ENCODE measurements around the gene ADGRL1. TPM values are rescaled to one million over a fixed set of nuclear protein-coding genes. Genes with fewer than 3 reads are reported as not detected.
"Not testable (repeated sequence)": the region's sequence is repeated elsewhere in the genome, so short reads cannot be mapped to it uniquely, and the experiment has no call there.

The ADGRL1 gene
- total RNA-seq, 4 donors from 2014 or later = 18.5 to 56.3 (median 46.2) TPM

DNA sequence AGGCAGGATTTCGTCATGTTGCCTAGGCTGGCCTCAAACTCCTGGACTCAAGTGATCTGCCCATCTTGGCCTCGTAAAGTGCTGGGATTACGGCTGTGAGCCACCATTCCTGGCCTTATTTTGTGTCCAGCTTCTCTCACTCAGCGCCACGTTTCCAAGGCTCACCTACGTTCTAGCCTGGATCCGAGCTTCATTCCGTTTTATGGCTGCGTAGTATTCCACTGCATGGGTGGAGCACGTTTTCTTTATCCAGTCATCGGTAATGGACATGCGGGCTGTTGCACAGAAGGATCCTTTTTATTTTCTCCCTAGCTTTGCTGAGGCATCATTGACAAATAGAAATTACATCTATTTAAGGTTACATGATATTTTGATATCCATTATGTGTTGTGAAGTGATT, 16.6 kb downstream of the ADGRL1 start:
- intact Hi-C loops (cut with DNase I) = no loop called here

DNA sequence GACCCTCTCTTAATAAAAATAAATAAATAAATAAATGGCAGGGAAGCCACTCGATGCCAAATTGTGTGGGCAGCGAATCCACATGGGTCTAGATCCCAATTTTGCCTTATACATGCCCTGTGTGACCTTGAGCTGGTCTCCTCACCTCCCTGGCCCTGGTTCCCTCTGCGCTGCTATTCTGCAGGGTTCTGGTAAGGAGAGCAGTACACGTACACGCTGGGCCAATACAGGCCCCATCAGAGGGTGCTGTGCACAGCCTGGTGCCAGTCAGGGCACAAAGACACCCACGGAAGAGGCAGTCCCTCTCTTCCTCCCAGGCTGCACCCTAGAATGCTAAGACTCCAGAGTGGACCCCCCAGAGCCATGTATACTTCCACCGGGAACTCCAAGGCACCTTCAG, 17.9 kb downstream of the ADGRL1 start:
- H3K9me3 ChIP-seq; intact Hi-C loops (cut with DNase I); H3K27me3 ChIP-seq; H3K4me3 ChIP-seq (replicated peaks in 1 of 3); H3K36me3 ChIP-seq; H3K4me1 ChIP-seq; DNase-seq; H3K27ac ChIP-seq: not testable (repeated sequence)
- 90 to 97% methylated on average over 7 of the region's 7 CpGs for WGBS, 2 donors

More for the DNA sequence above, 16.6 kb downstream of the ADGRL1 start:
- no peaks in the 10 kb centered on the region for H3K27me3 ChIP-seq
- H3K4me1 ChIP-seq = no peaks in the 10 kb centered on the region
- 98% methylated on average over 12 of the region's 12 CpGs for WGBS, 2 donors
- H3K4me3 ChIP-seq (replicated peaks in 1 of 3) = no peak overlapping the region
- DNase-seq = no peak
- no peak overlapping the region for H3K27ac ChIP-seq
- no peaks in the 10 kb centered on the region for H3K9me3 ChIP-seq
- no peaks in the 10 kb centered on the region for H3K36me3 ChIP-seq
- TF ChIP-seq, protein P1, sequence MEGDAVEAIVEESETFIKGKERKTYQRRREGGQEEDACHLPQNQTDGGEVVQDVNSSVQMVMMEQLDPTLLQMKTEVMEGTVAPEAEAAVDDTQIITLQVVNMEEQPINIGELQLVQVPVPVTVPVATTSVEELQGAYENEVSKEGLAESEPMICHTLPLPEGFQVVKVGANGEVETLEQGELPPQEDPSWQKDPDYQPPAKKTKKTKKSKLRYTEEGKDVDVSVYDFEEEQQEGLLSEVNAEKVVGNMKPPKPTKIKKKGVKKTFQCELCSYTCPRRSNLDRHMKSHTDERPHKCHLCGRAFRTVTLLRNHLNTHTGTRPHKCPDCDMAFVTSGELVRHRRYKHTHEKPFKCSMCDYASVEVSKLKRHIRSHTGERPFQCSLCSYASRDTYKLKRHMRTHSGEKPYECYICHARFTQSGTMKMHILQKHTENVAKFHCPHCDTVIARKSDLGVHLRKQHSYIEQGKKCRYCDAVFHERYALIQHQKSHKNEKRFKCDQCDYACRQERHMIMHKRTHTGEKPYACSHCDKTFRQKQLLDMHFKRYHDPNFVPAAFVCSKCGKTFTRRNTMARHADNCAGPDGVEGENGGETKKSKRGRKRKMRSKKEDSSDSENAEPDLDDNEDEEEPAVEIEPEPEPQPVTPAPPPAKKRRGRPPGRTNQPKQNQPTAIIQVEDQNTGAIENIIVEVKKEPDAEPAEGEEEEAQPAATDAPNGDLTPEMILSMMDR (IDR thresholded peaks at IDR 0.05) = no peak
- no peak for TF ChIP-seq POLR2A (IDR thresholded peaks at IDR 0.05)

DNA sequence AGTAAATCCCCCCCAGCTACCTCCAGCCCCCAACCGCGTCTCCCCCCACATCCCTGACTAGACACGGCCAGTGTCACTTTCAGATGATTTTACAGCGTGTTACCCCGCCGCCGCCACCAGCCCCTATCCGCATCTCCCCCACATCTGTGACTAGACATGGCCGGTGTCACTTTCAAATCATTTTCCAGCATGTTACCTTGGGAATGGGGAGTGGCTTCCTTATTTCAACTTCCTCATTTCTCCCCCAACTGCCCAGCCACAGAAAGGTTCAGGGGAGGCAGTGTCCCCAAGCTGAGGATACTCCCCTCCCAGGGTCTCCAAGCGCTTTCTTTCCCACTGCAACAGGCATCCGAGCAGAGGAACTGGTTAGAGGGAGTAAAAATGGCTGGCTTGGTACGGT, 18.4 kb downstream of the ADGRL1 start:
- no peak for DNase-seq
- Histone ChIP-seq H3K27me3 (no peaks in the 10 kb centered on the region), H3K9me3 (no peaks in the 10 kb centered on the region), H3K4me1 (no peaks in the 10 kb centered on the region), H3K36me3 (no peaks in the 10 kb centered on the region), H3K27ac (no peak overlapping the region), H3K4me3 (replicated peaks in 1 of 3) (no peak overlapping the region)
- intact Hi-C loops (cut with DNase I) = no loop called here
- WGBS, 2 donors = 86 to 90% methylated on average over 12 of the region's 12 CpGs
- TF ChIP-seq POLR2A (IDR thresholded peaks at IDR 0.05) = no peak
- TF ChIP-seq, protein P1 (IDR thresholded peaks at IDR 0.05) = no peak

DNA sequence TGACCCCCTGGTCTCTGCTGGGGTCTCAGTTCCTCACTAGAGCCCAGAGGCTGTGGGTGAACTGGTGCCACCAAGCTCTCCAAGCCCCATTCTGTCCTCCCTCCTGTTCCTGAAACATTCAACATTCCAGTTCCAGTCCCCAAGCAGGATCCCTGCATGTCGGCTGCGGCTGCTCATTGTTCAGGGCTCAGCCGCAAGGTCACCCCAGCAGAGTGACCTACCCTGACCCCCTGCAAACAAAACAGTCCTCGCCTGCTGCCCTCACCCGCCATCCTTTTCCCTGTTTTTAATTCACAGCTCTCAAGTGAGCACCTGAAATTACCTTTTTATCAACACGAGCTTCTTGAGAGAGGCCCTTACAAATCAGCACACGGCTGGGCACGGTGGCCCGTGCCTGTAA, 19.3 kb downstream of the ADGRL1 start:
- H3K27ac ChIP-seq; H3K4me3 ChIP-seq (replicated peaks in 1 of 3); H3K9me3 ChIP-seq; H3K4me1 ChIP-seq; DNase-seq; intact Hi-C loops (cut with DNase I); H3K36me3 ChIP-seq; H3K27me3 ChIP-seq: not testable (repeated sequence)
- WGBS, 2 donors = 55 to 71% methylated on average over 9 of the region's 9 CpGs

DNA sequence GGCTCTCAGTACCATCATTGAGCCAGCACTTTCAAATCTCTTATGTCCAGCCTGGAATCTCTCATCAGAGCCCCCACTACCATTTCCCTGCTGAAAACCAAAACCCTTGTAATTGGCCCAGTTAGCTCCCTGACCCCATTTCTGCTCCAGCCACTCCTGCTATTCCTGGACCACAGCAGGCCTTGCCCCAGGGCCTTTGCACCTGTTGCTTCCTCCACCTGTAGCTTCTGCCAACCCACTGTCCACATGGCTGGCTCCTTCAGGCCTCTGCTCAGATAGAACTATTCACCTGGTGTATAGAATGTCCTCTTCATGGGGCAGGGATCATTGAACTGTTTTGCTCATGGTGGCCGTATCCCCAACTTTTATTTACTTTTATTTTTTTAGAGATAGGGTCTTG, 20.3 kb downstream of the ADGRL1 start:
- H3K4me1 ChIP-seq; DNase-seq; intact Hi-C loops (cut with DNase I); H3K4me3 ChIP-seq (replicated peaks in 1 of 3); H3K9me3 ChIP-seq; H3K27me3 ChIP-seq; H3K27ac ChIP-seq; H3K36me3 ChIP-seq: not testable (repeated sequence)
- 98 to 100% methylated on average over 1 of the region's 1 CpG for WGBS, 2 donors

DNA sequence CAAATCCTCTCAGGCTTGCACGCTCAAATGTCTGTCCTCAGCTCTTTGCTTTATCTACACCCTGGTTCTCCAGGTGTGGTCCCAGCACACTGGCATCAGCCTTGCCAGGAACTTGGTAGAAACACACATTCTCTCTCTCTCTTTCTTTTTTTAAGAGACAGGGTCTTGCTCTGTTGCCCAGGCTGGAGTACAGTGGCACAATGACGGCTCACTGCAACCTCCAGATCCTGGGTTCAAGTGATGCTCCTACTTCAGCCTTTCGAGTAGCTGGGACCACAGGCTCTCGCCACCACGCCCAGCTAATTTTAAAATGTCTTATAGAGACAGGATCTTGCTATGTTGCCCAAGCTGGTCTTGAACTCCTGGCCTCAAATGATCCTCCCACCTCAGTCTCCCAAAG, 20.8 kb downstream of the ADGRL1 start:
- TF ChIP-seq, protein P1 (IDR thresholded peaks at IDR 0.05) = no peak
- no peak for TF ChIP-seq POLR2A (IDR thresholded peaks at IDR 0.05)
- Histone ChIP-seq H3K4me1 (no peaks in the 10 kb centered on the region), H3K27ac (no peak overlapping the region), H3K4me3 (replicated peaks in 1 of 3) (no peak overlapping the region), H3K9me3 (no peaks in the 10 kb centered on the region), H3K36me3 (no peaks in the 10 kb centered on the region), H3K27me3 (no peaks in the 10 kb centered on the region)
- intact Hi-C loops (cut with DNase I) = no loop called here
- WGBS, 2 donors = 97 to 99% methylated on average over 5 of the region's 5 CpGs
- DNase-seq = no peak

DNA sequence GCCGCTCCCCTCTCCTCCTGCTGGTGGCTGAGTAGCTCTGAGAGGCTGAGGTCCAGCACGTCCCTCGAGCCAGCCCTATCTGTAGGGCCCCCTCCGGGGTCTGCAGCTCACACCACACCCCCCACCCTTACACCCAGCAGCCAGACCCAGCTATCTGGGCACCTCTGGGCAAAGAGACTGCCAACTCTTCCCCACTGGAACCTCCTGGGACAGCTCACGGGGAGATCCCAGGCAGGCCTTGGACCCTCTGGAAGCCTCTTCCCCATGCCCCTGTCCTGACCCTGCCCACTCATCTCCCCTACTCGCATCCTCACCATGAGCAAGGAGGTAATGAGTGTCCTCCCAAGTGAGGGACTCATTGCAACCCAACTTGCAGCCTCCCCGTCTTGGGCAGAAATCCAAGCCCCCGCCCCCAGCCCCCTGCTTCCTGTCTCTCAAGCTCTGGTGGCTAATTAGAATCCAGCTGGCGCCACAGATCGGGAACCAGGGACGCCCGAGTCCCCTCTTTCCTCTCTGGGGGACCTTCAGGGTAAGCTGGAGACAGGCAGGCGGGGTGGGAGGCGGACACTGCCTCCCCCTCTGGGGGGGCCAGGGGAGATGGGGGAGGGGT, 22.1 kb downstream of the ADGRL1 start:
- Histone ChIP-seq H3K36me3 (no peaks in the 10 kb centered on the region), H3K4me1 (no peaks in the 10 kb centered on the region), H3K4me3 (replicated peaks in 1 of 3) (no peak overlapping the region), H3K27me3 (no peaks in the 10 kb centered on the region), H3K9me3 (no peaks in the 10 kb centered on the region), H3K27ac (no peak overlapping the region)
- intact Hi-C loops (cut with DNase I) = no loop called here
- WGBS, 2 donors = 73 to 77% methylated on average over 11 to 14 of the region's 14 CpGs
- no peak for TF ChIP-seq POLR2A (IDR thresholded peaks at IDR 0.05)
- TF ChIP-seq, protein P1 (IDR thresholded peaks at IDR 0.05) = no peak
- DNase-seq = no peak

All from thyroid gland (tissue), 4 donors.